Measurements from ENCODE around the gene GNB1L.

The GNB1L gene

DNA sequence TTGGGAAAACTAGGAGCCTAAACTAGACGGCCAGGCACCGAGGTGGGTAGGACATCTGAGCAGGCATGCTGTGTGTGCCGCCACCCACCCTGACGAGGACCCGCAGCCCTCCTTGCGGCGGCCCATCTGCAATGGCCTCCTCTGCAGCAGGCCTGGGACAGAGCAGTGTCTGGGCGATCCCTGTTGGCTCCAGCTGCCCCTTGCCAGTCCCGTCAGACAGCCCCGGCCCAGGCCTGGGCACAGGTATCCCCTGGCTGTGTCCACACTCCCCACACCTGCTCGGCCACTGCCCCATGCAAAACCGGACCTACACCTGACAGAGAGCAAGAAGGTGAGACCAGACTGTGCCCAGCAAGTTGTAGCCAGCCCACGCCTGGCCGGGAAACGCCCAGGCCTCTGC lies 38.7 kb upstream of the GNB1L start:
- H3K4me3 ChIP-seq (replicated peaks in 1 of 2; ENCODE audit: low read depth in 2 of 2, low read length in 2 of 2), result no peak overlapping the region
- TF ChIP-seq, protein P1, sequence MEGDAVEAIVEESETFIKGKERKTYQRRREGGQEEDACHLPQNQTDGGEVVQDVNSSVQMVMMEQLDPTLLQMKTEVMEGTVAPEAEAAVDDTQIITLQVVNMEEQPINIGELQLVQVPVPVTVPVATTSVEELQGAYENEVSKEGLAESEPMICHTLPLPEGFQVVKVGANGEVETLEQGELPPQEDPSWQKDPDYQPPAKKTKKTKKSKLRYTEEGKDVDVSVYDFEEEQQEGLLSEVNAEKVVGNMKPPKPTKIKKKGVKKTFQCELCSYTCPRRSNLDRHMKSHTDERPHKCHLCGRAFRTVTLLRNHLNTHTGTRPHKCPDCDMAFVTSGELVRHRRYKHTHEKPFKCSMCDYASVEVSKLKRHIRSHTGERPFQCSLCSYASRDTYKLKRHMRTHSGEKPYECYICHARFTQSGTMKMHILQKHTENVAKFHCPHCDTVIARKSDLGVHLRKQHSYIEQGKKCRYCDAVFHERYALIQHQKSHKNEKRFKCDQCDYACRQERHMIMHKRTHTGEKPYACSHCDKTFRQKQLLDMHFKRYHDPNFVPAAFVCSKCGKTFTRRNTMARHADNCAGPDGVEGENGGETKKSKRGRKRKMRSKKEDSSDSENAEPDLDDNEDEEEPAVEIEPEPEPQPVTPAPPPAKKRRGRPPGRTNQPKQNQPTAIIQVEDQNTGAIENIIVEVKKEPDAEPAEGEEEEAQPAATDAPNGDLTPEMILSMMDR (IDR thresholded peaks at IDR 0.05; ENCODE audit: low read depth, low read length), result no peak
- DNase-seq (ENCODE audit: low read depth in 2 of 2), result no peak

DNA sequence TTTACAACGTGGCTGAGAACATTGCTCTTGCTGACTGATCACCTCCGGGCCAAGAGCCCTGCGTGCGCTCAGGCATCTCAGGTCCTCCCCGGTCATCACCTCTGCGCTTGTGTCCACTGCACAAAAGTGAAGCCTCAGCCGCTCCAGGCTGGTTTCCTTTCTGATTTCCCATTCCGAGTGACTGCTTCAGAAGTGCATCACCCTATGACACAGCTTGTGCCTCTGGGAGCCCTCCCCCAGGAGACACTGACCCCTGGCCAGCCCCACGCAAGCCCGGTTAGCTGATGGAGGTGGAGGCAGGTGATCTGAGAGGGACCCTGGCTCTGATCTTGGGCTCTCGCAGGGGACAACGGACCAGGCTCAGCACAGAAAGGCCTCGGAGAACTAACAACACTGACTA lies 38.3 kb upstream of the GNB1L start:
- TF ChIP-seq, protein P1 (IDR thresholded peaks at IDR 0.05; ENCODE audit: low read depth, low read length), result no peak
- DNase-seq (ENCODE audit: low read depth in 2 of 2), result no peak
- no peak overlapping the region for H3K4me3 ChIP-seq (replicated peaks in 1 of 2; ENCODE audit: low read depth in 2 of 2, low read length in 2 of 2)

DNA sequence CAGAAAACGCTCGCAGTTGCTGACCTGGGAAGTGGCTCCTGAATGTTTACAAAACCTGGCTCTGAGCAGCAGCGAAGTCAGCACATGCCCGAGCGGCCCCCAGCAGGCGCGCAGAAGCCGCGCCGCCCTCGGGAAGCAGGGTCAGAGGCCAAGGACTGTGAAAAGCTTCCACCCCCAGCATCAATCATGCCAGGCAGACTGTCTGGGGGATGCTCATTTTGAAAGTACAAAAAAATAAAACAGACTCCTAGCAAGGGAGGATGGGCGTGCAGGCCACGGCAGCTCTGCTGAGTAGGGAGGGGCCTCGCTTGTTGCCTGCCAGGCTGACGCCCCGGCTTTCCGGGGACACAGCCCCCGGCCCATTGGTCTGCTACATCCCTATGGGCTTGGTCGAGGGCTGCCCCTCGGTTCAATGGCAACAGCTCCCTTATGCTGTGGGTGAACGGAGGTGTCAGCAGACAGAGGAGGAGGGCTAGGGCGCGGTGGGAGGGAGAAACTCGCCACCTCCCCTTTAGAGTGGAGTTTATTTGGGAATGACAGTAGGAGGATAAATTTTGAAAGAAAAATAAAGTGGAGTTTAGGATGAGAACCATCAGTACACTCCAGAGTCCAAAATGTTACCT lies 37.7 kb upstream of the GNB1L start:
- TF ChIP-seq, protein P1 (IDR thresholded peaks at IDR 0.05; ENCODE audit: low read depth, low read length), result no peak
- no peak overlapping the region for H3K4me3 ChIP-seq (replicated peaks in 1 of 2; ENCODE audit: low read depth in 2 of 2, low read length in 2 of 2)
- DNase-seq (ENCODE audit: low read depth in 2 of 2), result peak; percentile 45 to 64

DNA sequence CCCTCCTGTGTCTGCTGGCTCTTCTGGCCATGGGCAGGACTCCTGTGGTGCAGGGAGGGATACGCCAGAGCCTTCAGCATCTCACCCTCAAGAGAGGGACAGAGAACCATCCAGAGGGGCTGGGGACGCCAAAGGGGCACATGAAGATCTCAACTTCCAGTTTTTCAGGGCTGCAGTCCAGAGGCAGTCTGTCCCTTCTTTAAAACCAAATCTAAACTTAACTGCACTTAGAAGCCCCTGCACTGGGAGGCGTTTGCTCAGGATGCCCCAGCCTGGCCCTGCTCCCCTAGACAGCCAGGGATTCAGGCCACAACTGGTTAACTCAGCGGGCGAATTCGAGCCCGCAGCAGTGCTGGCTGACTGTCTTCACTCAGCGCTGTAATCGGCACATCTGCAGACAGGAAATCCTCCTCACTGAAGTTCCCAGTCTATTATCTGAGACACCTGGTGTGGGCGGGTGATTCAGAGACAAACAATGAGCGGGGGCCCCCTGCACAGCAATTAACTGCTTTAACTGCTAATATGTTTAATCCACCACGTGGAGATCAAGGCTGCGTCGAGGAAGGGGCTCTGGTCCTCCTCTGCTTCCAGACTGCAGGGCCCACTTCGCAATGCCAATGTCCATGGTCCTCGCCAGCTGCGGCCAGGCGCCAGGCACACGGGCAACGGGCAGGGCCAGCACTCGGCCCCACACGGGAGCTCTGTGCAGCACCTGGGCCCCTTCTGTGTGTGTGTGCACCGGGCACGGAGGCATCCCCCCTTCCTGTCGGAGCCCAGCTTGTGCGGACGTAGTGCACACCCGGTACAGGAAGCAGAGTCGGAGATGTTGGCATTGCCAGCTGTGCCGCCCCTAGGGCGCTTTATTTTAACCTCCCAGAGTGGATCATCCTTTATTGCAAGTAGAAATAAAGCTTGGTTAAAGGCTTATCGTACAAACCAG lies 36.9 kb upstream of the GNB1L start:
- no peak overlapping the region for H3K4me3 ChIP-seq (replicated peaks in 1 of 2; ENCODE audit: low read depth in 2 of 2, low read length in 2 of 2)
- TF ChIP-seq, protein P1 (IDR thresholded peaks at IDR 0.05; ENCODE audit: low read depth, low read length), result no peak

DNA sequence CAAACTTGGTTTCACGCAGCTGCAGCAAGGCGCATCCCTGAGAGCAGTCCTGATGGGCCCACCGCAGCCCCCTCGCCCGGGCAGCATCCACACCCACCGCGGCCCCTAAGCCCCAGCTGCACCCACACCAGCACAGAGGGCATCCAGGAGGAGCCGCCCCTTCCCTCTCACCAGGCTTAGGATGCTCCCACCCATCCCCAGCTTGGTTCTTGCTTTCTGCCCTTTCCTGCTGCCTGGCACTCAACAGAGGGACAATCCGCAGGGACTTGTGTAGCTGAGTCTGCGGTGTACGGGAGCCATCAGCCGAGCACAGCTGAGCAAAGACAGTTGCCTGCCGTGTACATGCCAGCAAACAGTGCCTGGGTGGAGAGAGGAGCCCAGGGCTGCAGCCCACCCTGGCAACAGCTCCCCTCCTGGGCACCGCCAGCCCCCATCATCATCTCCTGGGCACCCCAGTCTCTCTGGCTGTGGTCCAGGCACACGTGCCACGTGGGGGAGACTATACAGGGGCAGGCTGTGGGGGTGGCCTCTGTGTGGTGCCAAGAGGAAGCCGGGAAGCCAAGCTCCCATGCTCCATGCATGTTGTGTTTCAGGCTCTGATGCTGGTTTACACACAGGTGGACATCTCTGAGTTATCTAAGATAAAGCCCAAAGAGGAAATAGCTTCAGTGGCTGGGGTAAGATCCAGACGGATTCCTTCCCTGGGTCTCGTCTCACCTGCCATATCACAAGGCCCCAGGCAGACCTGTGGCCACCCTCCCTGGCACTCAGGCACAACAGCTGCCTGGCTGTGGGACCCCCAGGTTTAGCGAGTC lies 36.0 kb upstream of the GNB1L start:
- DNase-seq (ENCODE audit: low read depth in 2 of 2), result no peak
- H3K4me3 ChIP-seq (replicated peaks in 1 of 2; ENCODE audit: low read depth in 2 of 2, low read length in 2 of 2), result no peak overlapping the region
- TF ChIP-seq, protein P1 (IDR thresholded peaks at IDR 0.05; ENCODE audit: low read depth, low read length), result no peak

More for the DNA sequence above, 36.9 kb upstream of the GNB1L start:
- DNase-seq (ENCODE audit: low read depth in 2 of 2), result peak; percentile 62 to 88

DNA sequence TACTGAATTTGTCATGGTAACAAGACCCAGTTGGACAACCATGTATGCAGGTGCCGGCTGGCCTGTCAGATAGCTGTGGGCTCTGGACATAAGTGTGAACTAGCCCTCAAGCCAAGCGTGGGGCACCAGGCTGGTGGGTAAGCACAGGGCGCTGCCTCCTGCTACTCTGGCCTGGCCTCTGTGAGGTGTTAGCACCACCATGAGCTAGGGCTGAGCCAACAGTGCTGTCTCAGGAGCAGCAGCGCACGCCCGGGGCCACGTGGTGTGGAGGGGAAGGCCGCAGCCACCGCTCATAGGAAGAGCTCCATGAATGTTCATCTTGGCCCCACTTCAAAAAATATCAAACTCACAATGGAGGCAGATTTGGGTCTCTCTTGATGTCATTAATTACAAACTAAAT lies 35.3 kb upstream of the GNB1L start:
- TF ChIP-seq, protein P1 (IDR thresholded peaks at IDR 0.05; ENCODE audit: low read depth, low read length), result no peak
- DNase-seq (ENCODE audit: low read depth in 2 of 2), result no peak
- no peak overlapping the region for H3K4me3 ChIP-seq (replicated peaks in 1 of 2; ENCODE audit: low read depth in 2 of 2, low read length in 2 of 2)

All from cardiac fibroblast (primary cell).